ENCODE measurements around the gene CHKA. TPM values are rescaled to one million over a fixed set of nuclear protein-coding genes. Genes with fewer than 3 reads are reported as not detected.

Gene CHKA
- polyA plus RNA-seq, 2 donors = 3.7 to 7.3 TPM

- H3K27ac ChIP-seq (ENCODE audit: low read depth in 2 of 2, low read length in 1 of 2) = no peak overlapping the region
- WGBS, 2 donors = 65 to 79% methylated on average over 33 to 36 of the region's 36 CpGs
Measured at GRCh38 chr11:68043349-68044144, 77.6 kb downstream of the CHKA start.

DNA sequence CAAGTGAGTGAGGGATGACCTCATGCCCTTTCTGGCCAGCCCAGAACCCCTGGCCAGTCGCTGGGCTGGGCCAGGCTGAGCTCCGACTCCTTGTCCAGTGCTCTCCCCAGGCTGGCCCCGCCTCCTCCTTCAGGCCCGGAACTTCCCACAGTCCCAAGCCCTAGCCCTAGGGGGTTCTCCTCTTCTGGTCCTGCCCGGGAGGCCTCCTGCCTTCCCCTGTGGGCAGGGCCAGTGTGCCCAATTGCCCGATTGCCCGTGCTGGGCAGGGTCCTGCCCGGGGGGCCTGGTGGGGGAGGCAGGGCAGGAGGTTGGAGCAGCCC, 78.2 kb downstream of the CHKA start:
- no peak overlapping the region for H3K4me3 ChIP-seq (ENCODE audit: low read depth in 1 of 2, low read length in 2 of 2)

More at GRCh38 chr11:68043349-68044144, 77.6 kb downstream of the CHKA start:
- no peaks in the 10 kb centered on the region for H3K27me3 ChIP-seq (ENCODE audit: control insufficient read depth in 1 of 2, insufficient read depth in 2 of 2, low read length in 2 of 2)
- H3K4me3 ChIP-seq (ENCODE audit: low read depth in 1 of 2, low read length in 2 of 2) = no peak overlapping the region
- H3K36me3 ChIP-seq (ENCODE audit: control insufficient read depth in 2 of 2, insufficient read depth in 2 of 2, low read length in 1 of 2) = peaks cover 0 to 26% of the 10 kb centered on the region in 2 donors
- peaks cover 12 to 14% of the 10 kb centered on the region in 2 donors for H3K4me1 ChIP-seq (ENCODE audit: control insufficient read depth in 2 of 2, insufficient read depth in 2 of 2, low read length in 1 of 2)
- H3K9me3 ChIP-seq (ENCODE audit: control insufficient read depth in 2 of 2, insufficient read depth in 1 of 2, low read depth in 1 of 2, low read length in 1 of 2) = no peaks in the 10 kb centered on the region

DNA sequence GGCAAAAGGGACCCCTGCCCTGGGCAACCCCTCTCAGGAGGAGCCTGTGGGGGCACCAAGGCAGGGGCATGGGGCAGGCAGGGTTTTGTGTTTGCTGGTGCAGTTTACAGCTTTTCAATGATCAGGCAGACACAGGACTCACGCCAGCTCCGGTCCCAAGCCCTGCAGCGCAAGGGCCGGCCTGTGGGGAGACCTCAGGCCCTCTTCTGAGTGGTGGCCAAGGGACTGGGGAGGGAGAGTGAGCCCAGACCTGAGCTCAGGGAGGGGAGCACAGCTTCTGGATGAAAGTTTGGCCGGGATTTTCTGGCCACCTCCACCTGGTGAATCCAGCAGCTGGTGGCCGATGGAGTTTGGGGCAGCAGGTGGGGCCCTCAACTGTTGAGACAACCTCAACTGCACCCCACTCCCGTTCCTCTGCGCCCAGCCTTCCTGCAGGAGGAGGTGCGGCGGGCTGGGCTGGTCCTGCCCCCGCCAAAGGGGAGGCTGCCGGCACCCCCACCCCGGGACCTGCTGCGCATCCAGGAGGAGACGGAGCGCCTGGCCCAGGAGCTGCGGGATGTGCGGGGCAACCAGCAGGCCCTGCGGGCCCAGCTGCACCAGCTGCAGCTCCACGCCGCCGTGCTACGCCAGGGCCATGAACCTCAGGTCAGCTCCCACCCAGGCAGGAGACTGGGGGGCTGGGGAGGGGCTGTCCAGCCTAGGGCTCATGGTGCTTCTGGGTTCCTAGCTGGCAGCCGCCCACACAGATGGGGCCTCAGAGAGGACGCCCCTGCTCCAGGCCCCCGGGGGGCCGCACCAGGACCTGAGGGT, 78.8 kb downstream of the CHKA start:
- Histone ChIP-seq H3K4me1 (ENCODE audit: control insufficient read depth in 2 of 2, insufficient read depth in 2 of 2, low read length in 1 of 2) (peaks cover 12 to 17% of the 10 kb centered on the region in 2 donors), H3K36me3 (ENCODE audit: control insufficient read depth in 2 of 2, insufficient read depth in 2 of 2, low read length in 1 of 2) (peaks cover 0 to 22% of the 10 kb centered on the region in 2 donors), H3K27ac (ENCODE audit: low read depth in 2 of 2, low read length in 1 of 2) (no peak overlapping the region), H3K27me3 (ENCODE audit: control insufficient read depth in 1 of 2, insufficient read depth in 2 of 2, low read length in 2 of 2) (no peaks in the 10 kb centered on the region), H3K9me3 (ENCODE audit: control insufficient read depth in 2 of 2, insufficient read depth in 1 of 2, low read depth in 1 of 2, low read length in 1 of 2) (no peaks in the 10 kb centered on the region), H3K4me3 (ENCODE audit: low read depth in 1 of 2, low read length in 2 of 2) (no peak overlapping the region)
- 82 to 91% methylated on average over 24 to 27 of the region's 27 CpGs for WGBS, 2 donors

More for the DNA sequence above, 78.2 kb downstream of the CHKA start:
- peaks cover 0 to 26% of the 10 kb centered on the region in 2 donors for H3K36me3 ChIP-seq (ENCODE audit: control insufficient read depth in 2 of 2, insufficient read depth in 2 of 2, low read length in 1 of 2)
- 46 to 69% methylated on average over 8 of the region's 8 CpGs for WGBS, 2 donors
- no peak overlapping the region for H3K27ac ChIP-seq (ENCODE audit: low read depth in 2 of 2, low read length in 1 of 2)
- H3K4me1 ChIP-seq (ENCODE audit: control insufficient read depth in 2 of 2, insufficient read depth in 2 of 2, low read length in 1 of 2) = peaks cover 12 to 19% of the 10 kb centered on the region in 2 donors
- no peaks in the 10 kb centered on the region for H3K9me3 ChIP-seq (ENCODE audit: control insufficient read depth in 2 of 2, insufficient read depth in 1 of 2, low read depth in 1 of 2, low read length in 1 of 2)
- no peaks in the 10 kb centered on the region for H3K27me3 ChIP-seq (ENCODE audit: control insufficient read depth in 1 of 2, insufficient read depth in 2 of 2, low read length in 2 of 2)

DNA sequence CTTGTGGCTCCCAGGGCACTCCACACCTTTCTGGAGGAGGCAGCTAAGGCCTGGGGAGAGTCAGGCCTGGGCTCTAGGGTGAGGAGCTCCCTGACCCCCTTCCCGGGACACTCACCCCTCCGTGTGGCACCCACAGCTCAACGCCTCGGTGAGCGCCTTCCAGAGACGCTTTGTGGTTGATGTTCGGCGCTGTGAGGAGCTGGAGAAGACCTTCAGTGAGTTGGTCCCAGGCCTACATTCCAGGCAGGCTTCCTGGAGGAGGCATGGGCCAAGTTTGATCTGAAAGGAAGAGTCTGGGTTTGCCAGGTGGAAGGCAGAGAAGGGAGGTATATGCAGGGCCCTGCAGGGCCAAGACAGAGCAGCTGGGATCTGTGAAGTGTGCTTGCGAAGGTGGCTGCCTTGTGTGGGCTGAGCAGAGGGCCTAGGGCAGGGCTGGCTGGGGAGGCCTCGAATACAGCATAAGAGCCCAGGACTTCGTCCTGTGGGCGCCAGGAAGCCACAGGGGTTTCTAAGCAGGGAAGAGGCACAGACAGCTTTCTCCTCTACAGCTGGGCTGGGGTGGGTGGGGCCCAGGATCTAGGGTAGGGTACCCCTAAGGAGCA, 79.5 kb downstream of the CHKA start:
- Histone ChIP-seq H3K4me3 (ENCODE audit: low read depth in 1 of 2, low read length in 2 of 2) (no peak overlapping the region), H3K36me3 (ENCODE audit: control insufficient read depth in 2 of 2, insufficient read depth in 2 of 2, low read length in 1 of 2) (peaks cover 0 to 23% of the 10 kb centered on the region in 2 donors), H3K4me1 (ENCODE audit: control insufficient read depth in 2 of 2, insufficient read depth in 2 of 2, low read length in 1 of 2) (peaks cover 12 to 18% of the 10 kb centered on the region in 2 donors), H3K27me3 (ENCODE audit: control insufficient read depth in 1 of 2, insufficient read depth in 2 of 2, low read length in 2 of 2) (no peaks in the 10 kb centered on the region), H3K27ac (ENCODE audit: low read depth in 2 of 2, low read length in 1 of 2) (no peak overlapping the region), H3K9me3 (ENCODE audit: control insufficient read depth in 2 of 2, insufficient read depth in 1 of 2, low read depth in 1 of 2, low read length in 1 of 2) (no peaks in the 10 kb centered on the region)
- WGBS, 2 donors = 71 to 84% methylated on average over 12 of the region's 12 CpGs

DNA sequence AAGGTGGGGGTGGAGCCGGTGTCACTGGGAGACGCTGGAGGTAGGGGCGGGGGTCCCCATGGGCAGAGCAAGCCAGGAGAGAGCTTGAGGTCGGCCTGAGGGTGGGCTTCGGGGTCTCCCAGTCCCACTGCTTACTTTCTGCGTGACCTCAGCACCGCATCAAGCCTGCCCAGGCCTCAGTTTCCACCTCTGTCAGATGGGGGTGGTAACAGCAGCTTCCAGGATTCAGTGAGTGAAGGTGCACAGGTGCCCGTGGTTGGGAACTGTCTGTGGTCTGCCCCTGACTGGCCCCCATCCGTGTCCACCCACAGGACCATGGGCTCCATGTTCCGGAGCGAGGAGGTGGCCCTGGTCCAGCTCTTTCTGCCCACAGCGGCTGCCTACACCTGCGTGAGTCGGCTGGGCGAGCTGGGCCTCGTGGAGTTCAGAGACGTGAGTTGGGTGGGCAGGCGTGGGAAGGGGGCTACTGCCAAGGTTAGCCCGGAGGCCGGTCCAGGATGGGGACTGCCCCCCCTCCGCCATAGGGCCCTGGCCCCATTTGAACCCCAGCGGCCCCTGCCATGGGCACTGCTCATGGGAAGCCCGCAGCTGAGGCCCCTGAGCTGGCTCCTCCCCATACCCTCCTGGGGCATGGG, 80.1 kb downstream of the CHKA start:
- no peaks in the 10 kb centered on the region for H3K9me3 ChIP-seq (ENCODE audit: control insufficient read depth in 2 of 2, insufficient read depth in 1 of 2, low read depth in 1 of 2, low read length in 1 of 2)

DNA sequence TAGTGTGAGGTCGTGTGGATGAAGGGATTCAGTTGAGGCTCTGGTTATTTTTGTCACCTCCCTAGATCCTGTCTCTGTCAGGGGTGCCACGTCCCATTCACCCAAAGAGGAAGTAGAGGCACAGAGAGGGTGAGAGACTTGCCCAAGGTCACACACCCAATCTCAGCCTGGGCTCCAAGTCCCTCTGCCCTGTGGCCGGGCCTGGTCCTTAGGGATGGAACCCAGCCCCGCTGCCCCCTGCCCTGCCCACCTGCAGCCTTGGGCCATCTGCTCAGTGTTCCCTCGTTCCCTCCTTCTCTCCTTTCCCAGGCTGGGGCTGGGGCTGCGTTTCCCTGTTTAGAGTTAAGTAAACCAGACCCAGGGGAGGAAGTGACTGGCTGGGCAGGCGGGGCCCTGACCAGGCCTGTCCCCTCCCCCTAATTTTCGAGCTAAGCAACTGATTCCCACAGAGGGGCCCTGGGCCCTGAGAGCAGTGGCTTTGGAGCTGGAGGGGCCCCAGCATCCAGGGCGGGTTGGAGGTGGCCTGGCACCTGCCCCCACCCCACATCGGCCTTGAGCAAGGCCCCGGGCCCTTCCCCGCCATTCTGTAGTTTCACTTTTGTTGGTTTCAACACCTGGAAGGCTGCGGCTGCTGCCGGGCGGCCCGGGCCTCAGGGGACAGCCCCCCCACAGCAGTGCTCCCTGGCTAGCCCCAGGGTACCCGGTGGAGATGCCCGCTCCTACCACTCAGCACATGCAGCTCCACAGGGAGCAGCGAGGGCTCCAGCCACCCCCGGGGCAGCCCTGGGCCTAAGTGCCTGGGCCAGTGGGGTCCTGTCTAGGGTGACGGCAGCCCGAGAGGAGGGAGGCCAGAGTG, 80.9 kb downstream of the CHKA start:
- peaks cover 0 to 25% of the 10 kb centered on the region in 2 donors for H3K36me3 ChIP-seq (ENCODE audit: control insufficient read depth in 2 of 2, insufficient read depth in 2 of 2, low read length in 1 of 2)
- H3K4me1 ChIP-seq (ENCODE audit: control insufficient read depth in 2 of 2, insufficient read depth in 2 of 2, low read length in 1 of 2) = peaks cover 12 to 23% of the 10 kb centered on the region in 2 donors
- WGBS, 2 donors = 6 to 16% methylated on average over 22 of the region's 22 CpGs
- no peaks in the 10 kb centered on the region for H3K9me3 ChIP-seq (ENCODE audit: control insufficient read depth in 2 of 2, insufficient read depth in 1 of 2, low read depth in 1 of 2, low read length in 1 of 2)
- H3K27me3 ChIP-seq (ENCODE audit: control insufficient read depth in 1 of 2, insufficient read depth in 2 of 2, low read length in 2 of 2) = no peaks in the 10 kb centered on the region
- peak overlapping the region; percentile 46 to 71 for H3K4me3 ChIP-seq (ENCODE audit: low read depth in 1 of 2, low read length in 2 of 2)
- peak overlapping the region; percentile 78 to 82 for H3K27ac ChIP-seq (ENCODE audit: low read depth in 2 of 2, low read length in 1 of 2)

More for the DNA sequence above, 80.1 kb downstream of the CHKA start:
- Histone ChIP-seq H3K36me3 (ENCODE audit: control insufficient read depth in 2 of 2, insufficient read depth in 2 of 2, low read length in 1 of 2) (peaks cover 0 to 29% of the 10 kb centered on the region in 2 donors), H3K4me3 (ENCODE audit: low read depth in 1 of 2, low read length in 2 of 2) (peak overlapping the region; percentile 46 to 71), H3K4me1 (ENCODE audit: control insufficient read depth in 2 of 2, insufficient read depth in 2 of 2, low read length in 1 of 2) (peaks cover 12 to 23% of the 10 kb centered on the region in 2 donors), H3K27ac (ENCODE audit: low read depth in 2 of 2, low read length in 1 of 2) (peak overlapping the region; percentile 78 to 82), H3K27me3 (ENCODE audit: control insufficient read depth in 1 of 2, insufficient read depth in 2 of 2, low read length in 2 of 2) (no peaks in the 10 kb centered on the region)
- 68 to 77% methylated on average over 22 to 23 of the region's 23 CpGs for WGBS, 2 donors

- Histone ChIP-seq H3K4me3 (ENCODE audit: low read depth in 1 of 2, low read length in 2 of 2) (peak overlapping the region; percentile 71 to 72), H3K4me1 (ENCODE audit: control insufficient read depth in 2 of 2, insufficient read depth in 2 of 2, low read length in 1 of 2) (peaks cover 12 to 23% of the 10 kb centered on the region in 2 donors), H3K27me3 (ENCODE audit: control insufficient read depth in 1 of 2, insufficient read depth in 2 of 2, low read length in 2 of 2) (no peaks in the 10 kb centered on the region), H3K36me3 (ENCODE audit: control insufficient read depth in 2 of 2, insufficient read depth in 2 of 2, low read length in 1 of 2) (peaks cover 0 to 21% of the 10 kb centered on the region in 2 donors), H3K9me3 (ENCODE audit: control insufficient read depth in 2 of 2, insufficient read depth in 1 of 2, low read depth in 1 of 2, low read length in 1 of 2) (no peaks in the 10 kb centered on the region), H3K27ac (ENCODE audit: low read depth in 2 of 2, low read length in 1 of 2) (peak overlapping the region; percentile 83 to 84)
- 18 to 24% methylated on average over 10 of the region's 10 CpGs for WGBS, 2 donors
Measured at GRCh38 chr11:68039526-68040086, 81.6 kb downstream of the CHKA start.

DNA sequence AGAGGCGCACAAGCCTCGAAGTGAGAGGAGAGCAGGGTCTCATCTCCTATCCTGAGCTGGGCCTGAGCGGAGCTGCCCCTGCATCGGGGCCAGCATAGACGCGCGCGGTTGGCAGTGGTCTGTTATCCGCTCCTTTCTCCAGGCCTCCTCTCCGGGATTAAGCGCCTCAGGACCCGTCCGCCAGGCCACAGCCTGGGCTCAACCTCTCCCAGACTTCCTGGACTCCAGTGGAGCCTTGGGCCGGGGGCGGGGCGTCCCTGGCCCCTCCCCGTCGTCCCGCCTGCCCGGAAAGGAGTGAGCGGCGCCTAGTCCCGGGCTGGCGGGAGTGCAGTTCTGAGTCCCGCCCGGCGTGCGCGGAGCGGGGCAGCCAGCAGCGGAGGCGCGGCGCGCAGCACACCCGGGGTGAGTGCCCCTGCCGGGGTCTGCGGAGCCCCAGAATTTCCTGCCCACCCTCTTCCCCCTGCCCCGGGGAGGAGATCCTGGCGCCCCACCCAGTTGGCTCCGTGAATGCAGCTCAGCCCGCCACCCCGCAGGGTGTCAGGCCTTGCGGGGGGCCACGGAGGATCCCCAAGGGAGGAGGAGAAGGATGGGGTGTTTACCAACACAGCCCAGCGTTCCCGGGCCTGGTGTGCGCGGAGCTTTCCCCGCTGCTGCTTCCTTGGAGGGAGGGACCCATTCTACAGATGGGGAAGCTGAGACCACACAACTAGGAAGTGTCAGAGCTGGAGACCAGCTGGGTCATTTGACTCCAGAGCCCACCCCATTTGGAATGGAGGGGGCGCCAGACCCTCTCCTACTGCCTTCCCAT, 82.3 kb downstream of the CHKA start, which contains the start of gene TCIRG1:
Gene TCIRG1, plus strand, starts transcription at position 308 of the 808 bp plus-strand sequence. CDS start 2,247 bp downstream, outside the sequence.
- WGBS, 2 donors = 4% methylated on average over 49 to 51 of the region's 51 CpGs
- Histone ChIP-seq H3K36me3 (ENCODE audit: control insufficient read depth in 2 of 2, insufficient read depth in 2 of 2, low read length in 1 of 2) (peaks cover 0 to 22% of the 10 kb centered on the region in 2 donors), H3K27ac (ENCODE audit: low read depth in 2 of 2, low read length in 1 of 2) (peak within 1 kb of the TSS; percentile 83 to 84), H3K9me3 (ENCODE audit: control insufficient read depth in 2 of 2, insufficient read depth in 1 of 2, low read depth in 1 of 2, low read length in 1 of 2) (no peaks in the 10 kb centered on the region), H3K27me3 (ENCODE audit: control insufficient read depth in 1 of 2, insufficient read depth in 2 of 2, low read length in 2 of 2) (no peaks in the 10 kb centered on the region), H3K4me3 (ENCODE audit: low read depth in 1 of 2, low read length in 2 of 2) (peak within 1 kb of the TSS; percentile 71 to 72), H3K4me1 (ENCODE audit: control insufficient read depth in 2 of 2, insufficient read depth in 2 of 2, low read length in 1 of 2) (peaks cover 12 to 23% of the 10 kb centered on the region in 2 donors)
